Thyroid gland (tissue), 4 donors: Measurements from ENCODE around the gene TLE4.

ENCODE experiments used
- POLR2A ChIP-seq, 2 donors: fragments of 450-650 bp; IDR thresholded peaks; one replicate each; pipeline ENCODE4 v1.6.1; 2017; ENCODE audit warnings: antibody characterized with exemption in 2 of 2, mild to moderate bottlenecking in 2 of 2, moderate library complexity in 1 of 2
- TF ChIP-seq, protein P1 (sequence below), 6 experiments: fragments of 200-600 bp in 3 of 6; fragments of 450-650 bp in 3 of 6; sonication (generic) in 3 of 6; IDR thresholded peaks; one replicate each; pipeline ENCODE4 v1.5.1; 2016 to 2019; ENCODE audit warnings: antibody characterized with exemption in 6 of 6, mild to moderate bottlenecking in 2 of 6, inconsistent platforms in 1 of 6, moderate library complexity in 1 of 6

DNA sequence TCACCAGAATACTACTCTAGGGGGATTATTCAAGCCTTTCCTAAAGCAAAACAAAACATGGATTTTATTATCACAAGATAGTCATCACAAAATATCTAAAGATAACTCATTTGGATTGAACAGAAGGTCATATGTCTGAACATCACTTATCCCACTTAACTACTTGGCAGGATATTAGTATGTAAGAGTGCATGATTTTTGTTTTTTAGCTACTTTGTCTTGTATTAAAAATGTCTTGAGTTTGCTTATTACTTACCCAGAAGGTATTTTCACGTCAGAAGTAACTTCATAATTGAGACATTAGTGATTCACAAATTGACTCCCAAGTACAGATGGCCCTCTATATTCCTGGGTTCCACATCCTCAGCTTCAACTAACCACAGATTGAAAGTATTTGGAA, 113.8 kb downstream of the TLE4 start:
- TF ChIP-seq, protein P1, sequence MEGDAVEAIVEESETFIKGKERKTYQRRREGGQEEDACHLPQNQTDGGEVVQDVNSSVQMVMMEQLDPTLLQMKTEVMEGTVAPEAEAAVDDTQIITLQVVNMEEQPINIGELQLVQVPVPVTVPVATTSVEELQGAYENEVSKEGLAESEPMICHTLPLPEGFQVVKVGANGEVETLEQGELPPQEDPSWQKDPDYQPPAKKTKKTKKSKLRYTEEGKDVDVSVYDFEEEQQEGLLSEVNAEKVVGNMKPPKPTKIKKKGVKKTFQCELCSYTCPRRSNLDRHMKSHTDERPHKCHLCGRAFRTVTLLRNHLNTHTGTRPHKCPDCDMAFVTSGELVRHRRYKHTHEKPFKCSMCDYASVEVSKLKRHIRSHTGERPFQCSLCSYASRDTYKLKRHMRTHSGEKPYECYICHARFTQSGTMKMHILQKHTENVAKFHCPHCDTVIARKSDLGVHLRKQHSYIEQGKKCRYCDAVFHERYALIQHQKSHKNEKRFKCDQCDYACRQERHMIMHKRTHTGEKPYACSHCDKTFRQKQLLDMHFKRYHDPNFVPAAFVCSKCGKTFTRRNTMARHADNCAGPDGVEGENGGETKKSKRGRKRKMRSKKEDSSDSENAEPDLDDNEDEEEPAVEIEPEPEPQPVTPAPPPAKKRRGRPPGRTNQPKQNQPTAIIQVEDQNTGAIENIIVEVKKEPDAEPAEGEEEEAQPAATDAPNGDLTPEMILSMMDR (IDR thresholded peaks at IDR 0.05), result no peak
- no peak for TF ChIP-seq POLR2A (IDR thresholded peaks at IDR 0.05)
